ENCODE measurements around the gene RPS6KA2.
"Not testable (repeated sequence)": the region's sequence is repeated elsewhere in the genome, so short reads cannot be mapped to it uniquely, and the experiment has no call there.

RPS6KA2 gene

DNA sequence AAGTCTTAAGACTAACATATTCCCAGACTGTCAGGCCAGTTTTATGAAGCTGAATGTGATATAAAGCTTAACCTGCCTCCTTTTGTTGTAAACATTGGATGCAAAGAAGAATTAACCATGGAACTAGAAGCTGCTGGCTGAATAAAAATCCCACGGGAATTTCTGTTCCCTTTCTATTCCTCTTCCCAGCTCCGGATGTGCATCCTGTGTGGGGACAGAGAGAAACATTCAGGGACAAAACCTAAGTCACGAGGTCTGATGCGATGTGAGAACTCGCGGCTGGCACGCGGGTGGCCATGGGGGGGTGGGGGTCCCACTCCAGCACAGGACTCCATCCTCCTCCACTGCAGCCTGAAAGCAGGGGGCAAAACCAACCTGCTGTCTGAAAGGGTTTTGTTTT lies 72.7 kb downstream of the RPS6KA2 start:
- no peak for DNase-seq (ENCODE audit: low read depth in 3 of 3)

DNA sequence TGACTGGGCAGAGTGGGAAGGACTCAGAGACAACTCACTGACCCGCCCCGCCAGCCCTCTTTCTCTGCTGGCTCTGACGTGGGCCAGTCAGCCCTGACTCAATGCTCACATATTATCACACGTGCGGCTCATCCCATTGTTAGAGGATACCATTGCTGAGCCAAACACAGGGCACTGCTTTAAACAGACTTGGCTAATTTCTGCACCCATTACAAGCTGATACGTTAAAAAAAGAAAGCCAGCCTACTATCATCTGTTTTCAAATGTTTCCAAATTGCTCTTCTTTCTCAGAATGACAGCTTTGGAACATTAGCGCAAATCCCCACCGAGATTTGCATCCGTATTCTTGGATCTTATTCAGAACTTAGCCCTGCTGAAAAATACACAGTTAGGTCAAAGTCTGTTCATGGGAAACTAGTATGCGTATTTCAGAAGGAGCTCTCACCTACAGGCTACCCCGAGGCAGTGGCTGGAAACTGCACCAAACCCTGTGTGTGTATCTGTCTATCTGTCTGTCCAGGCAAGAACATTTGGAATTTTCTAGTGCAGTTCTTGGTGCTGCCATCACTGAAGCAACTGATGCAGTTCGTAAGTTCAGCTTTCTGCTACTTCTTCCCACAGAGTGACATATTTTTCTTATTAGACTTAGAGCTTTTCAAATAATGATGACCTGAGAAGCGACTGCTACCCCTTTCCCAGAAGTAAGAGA lies 73.3 kb downstream of the RPS6KA2 start:
- DNase-seq (ENCODE audit: low read depth in 3 of 3): no peak

DNA sequence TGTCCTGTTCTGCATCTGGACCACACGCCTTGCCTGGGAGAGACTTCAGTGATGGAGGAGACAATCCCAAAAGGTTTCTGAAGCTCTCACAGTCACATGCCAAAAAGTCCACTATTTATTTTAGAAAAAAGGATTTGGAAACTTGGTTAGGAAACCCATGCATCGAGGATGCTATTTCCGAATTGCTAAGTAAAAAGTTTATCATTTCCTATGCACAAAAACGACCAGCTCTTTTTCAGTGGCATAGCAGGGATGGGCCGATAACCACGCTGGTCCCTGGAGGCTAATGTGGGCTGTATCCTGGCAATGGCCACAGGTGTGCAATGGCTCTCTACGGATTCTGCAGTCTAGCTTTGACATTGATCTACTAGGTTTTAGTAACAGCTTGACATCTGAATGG lies 74.5 kb downstream of the RPS6KA2 start:
- DNase-seq (ENCODE audit: low read depth in 3 of 3): no peak

DNA sequence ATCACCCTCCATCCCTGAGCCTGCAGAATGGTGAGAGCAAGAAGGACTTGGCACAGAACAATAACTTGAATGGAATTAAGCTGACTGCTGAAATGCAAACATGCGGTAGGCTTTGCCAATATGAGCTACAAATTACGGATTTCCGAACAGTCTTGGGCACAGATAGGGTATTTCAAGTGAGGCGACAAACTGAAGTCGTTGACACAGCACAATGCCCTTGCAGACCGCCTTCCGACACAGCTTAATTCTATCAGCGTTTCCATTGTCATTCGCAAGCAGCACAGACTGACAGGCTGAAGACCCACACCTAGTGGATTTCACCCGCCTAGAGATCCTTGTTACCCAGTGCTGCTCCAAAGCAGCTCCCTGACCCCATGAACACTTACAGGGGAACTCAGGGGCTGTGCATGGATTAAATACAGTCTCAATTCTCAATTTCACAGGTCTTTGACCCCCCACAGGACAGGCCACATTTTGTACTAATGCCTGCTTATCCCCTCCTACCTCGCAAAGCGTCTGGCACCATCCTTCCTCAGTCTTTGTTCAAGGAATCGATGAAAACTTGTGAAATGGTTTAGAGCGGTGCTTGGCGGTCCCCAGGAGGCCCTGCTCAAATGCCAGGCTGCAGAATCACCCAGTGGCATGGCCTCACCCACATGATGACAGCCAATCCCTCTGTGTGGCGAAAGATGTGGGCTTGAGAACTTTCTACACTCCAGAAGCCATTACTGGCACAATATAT lies 75.1 kb downstream of the RPS6KA2 start:
- no peak for DNase-seq (ENCODE audit: low read depth in 3 of 3)

DNA sequence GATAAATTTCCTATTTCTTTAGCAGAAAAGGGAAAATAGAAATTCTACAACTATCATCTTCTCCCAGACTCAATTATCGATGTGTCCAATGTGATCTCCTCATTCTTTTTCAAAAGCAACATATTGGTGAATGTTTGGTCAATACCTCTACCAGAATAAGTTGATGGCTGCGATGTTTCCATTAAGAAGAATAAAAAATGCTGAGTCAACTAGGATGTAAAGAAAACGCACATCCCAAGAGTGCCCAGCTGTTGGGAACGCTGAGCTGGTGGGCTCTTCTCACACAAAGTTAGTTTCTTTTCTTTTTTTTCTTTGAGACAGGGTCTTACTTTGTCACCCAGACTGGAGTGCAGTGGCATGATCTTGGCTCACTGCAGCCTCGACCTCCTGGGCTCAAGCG lies 80.4 kb downstream of the RPS6KA2 start:
- DNase-seq (ENCODE audit: low read depth in 3 of 3): no peak

DNA sequence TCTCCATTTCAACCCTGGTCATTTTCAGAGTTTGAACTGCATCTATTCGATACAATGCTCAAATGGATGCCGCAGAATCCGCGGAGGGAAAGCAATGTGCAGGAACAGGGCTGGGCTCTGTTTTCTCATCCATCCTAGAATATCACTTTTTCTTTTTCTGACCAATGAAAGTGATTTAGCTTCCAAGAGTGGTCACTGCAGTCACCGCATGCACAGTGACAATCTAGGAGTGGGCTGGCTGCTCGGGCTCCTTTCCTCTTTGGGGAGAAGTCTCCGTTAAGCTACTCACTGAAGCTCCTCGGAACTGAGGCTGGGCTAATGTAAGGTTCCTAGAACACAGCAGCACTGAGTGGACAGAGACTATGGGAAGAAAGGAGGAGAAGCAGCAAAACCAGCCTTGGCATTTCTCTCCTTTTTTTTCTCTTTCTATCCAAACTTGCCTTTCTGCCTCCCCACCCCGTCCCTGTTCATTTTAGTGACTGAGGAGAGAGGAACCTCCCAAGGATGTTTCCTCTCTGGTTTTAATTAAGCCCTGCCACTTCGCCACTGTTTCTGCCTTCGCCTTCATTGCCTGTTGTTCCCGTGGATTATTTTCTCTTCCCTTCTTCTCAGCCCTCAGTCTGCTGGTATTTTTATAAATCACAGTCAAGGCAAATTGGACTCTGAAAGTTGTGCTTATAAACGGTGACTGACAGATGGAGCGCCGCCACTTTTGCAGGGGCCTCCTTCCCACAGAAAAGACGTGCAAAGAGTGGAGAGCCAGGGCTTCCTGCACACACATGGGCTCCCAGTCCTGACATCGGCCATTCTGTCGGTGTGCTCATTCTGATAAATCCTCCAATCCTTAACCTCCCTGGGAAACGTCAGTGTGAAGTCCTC lies 81.7 kb downstream of the RPS6KA2 start:
- DNase-seq (ENCODE audit: low read depth in 3 of 3): no peak

DNA sequence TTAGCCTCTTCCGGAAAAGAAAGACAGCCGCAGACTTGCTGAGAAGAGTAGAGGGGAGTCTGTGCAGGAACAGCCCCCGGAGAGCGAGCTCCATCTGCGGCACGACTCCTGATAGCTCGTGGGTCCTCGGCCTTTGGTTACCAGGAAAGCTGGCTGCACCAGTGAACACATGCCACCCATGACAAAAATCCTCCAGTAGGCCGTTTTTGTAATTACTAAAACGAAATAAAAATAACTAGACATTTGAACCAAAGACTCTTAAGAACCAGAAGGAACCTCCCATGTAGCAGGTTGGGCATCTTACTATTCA lies 82.8 kb downstream of the RPS6KA2 start:
- DNase-seq (ENCODE audit: low read depth in 3 of 3): no peak

DNA sequence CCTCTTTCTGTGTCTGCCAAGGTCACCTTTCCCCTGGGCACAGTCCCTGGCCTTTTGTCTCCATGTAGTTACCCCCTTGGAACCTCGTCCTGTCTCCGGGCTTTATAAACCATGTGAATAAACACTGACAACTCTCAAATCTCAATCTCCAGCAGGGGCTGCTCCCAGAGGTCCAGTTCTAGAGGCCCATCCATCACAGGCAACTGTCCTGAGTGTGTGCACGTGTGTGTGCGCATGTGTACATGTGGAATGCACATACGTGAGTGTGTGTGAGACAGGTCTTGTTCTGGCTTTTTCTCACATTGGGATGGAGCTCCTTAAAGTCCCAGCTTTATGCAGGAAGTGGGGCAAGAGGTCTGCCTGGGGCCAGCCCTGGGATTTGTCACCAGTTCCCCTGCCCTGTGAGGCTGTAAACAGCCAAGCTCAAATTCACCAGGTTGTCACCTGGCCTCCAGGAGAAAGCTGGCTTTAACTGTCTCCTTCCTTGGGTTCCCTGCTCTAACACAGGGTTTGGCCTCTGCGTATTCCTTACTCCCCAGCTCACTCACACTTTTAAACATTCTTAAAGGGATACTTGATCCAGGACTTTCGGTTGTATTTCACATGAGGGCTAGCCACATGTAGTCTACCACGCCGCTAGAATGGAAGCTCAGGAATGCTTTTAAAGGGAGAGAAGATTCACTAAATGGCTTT lies 83.3 kb downstream of the RPS6KA2 start:
- no peak for DNase-seq (ENCODE audit: low read depth in 3 of 3)

DNA sequence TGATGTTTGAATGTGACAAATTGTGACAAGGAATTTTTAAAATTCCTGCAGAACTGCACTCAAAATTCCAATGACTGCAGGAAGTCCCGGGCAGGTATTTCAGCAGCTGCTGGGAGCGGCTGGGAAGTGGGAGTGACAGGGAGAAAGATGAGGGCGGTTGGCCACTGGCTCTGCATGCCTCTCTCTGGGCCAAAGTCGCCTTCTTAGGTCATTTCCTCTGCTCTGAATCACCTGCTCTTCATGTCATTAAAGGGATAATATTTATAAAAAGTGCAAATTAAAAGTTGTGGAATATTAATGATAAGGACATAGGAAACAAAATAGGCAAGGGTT lies 84.5 kb downstream of the RPS6KA2 start:
- DNase-seq (ENCODE audit: low read depth in 3 of 3): no peak

DNA sequence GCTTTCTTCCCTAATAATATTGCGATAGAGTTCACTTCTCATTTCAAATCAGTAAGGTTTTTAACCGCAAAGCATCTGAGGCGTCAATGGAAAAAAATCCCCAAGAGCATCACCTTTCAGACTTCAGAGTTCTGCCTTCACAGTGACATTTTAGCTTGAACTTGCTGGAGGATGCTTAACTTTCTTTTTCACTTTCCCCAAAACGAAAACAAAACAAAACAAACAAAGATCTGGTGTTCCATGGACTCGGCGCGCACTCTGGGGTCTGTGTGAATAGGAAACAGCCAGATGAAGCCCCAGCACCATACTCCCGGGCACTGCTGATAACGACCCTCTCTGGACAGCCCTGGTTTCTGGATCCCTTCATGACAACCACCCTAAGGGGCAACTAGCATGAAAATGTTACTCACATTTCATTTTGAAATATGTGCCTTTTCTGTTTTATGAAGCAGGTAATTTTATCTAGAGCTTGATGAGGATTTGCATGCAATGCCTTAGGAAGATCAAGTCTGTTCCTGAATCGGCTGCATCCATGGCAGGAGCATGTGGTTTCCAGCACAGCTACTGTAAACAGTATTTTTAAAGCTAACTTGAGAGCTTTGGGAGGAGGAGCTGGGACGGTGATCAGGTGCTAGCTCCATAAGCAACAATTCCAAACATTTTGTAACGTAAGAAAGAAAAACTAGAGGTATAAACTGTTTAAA lies 85.0 kb downstream of the RPS6KA2 start:
- no peak for DNase-seq (ENCODE audit: low read depth in 3 of 3)

DNA sequence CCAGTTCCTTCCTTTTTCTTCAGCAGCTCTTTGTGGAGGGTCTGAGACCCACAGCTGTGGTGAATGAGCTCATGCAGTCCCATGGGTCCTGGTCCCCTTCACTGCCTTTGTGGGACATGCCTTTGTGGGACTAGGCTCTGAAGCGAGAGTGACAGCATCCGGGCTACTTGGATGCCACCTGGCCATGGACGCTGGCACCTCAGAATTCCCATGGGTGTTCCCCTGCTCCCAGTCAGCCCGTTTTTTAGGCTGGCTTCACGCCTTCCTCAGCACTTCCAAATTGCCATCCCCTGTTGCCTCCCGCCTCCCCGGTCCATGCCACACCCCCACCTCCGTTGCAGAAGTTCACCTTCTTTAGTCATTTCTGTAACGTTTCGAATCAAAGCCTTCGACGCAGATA lies 85.7 kb downstream of the RPS6KA2 start:
- peak in 1 of 3 experiments; percentile 11 for DNase-seq (ENCODE audit: low read depth in 3 of 3)

DNA sequence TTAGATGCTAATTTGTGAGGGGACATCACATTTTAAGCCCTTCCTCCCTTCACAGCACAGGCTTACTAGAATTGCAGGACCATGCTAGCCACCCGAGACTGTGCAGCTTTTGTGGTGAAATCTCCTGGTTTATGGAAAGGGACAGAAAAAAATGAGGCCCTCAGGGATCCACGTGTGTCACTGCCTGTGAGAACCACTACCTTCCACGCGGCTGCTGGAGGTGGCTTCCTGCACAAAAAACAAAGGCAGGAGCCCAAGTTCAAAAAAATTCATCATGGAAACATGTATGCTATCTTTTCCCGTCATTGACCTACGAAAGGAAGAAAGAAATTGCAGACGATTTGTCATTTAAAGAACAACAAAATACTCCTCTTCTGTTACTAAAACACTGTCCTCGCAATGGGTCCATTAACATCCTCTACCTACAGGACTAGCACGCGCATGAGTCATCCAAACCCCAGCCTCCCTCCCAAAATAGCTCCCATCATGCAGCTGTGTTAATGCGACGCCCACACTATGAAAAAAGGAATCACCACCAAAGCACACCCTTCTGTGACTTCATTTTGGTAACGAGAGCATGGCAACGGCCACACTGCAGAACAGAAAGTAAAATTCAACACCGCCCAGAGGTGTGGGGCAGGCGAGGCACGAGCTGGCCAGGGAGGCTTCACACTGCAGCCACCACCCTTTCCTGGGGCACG lies 86.3 kb downstream of the RPS6KA2 start:
- DNase-seq (ENCODE audit: low read depth in 3 of 3): peak; percentile 28 to 54 (median 42)

DNA sequence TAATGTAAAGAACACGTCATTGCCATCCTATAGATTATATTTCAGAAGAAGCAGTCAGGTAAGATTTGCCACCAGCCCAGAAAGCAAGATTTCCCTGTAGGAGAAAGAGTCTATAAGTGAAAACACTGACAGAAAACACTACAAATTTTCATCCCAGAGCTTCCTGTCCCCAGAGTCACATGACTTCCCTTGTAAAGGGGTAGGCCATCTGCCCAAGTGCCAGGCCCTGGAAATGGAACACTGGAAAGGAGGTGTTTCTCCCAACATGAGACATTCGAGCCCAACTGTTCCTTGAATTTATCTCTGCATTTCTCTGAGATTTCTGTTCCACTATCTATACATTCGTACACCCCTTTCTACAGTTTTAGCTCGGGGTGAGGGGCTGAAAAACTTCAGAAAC lies 87.5 kb downstream of the RPS6KA2 start:
- DNase-seq (ENCODE audit: low read depth in 3 of 3): no peak

DNA sequence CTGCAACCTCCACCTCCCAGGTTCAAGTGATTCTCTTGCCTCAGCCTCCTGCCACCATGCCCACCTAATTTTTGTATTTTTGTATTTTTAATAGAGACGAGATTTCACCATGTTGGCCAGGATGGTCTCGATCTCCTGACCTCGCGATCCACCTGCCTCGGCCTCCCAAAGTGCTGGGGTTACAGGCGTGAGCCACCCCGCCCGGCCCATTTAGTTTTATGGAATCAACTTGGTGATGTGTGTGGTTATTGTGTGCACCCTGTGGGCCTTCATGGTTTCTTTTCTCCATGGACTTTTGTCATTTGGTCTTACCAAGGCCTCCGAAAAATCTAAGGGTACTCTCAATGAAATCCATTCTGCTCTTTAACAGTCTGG lies 88.1 kb downstream of the RPS6KA2 start:
- DNase-seq (ENCODE audit: low read depth in 3 of 3): not testable (repeated sequence)

DNA sequence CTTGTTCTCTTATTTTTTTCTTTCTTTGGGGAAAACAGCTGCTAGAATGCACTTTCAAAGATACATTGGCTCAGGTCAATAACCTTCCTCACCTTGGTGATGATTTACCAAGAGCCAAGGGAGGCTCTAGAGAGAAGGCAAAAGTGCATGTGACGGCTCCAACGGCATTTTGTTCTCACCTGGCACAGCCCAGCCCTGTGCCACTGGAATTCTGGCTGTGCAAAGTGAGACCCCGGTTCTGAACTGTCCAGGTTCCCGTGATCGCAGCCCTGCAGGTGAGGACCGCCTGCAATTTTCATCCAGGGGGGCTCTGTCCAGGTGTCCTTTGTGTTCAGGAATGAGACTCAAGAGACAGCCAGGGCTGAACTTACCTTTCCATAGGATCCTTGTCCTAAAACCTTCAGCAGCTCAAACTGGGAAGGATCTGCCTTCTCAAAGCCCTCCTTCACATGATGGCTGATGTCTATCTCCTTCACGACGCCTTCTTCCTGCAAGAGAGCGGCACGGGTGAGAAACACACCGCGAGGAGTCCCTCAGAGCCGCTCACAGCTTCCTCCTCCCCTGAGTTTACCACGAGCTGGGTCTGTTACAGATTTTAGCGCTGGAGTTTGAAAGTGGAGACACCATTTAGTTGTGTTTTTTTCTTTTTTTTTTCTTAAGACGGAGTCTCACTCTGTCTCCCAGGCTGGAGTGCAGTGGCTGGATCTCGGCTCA lies 88.6 kb downstream of the RPS6KA2 start:
- no peak for DNase-seq (ENCODE audit: low read depth in 3 of 3)

DNA sequence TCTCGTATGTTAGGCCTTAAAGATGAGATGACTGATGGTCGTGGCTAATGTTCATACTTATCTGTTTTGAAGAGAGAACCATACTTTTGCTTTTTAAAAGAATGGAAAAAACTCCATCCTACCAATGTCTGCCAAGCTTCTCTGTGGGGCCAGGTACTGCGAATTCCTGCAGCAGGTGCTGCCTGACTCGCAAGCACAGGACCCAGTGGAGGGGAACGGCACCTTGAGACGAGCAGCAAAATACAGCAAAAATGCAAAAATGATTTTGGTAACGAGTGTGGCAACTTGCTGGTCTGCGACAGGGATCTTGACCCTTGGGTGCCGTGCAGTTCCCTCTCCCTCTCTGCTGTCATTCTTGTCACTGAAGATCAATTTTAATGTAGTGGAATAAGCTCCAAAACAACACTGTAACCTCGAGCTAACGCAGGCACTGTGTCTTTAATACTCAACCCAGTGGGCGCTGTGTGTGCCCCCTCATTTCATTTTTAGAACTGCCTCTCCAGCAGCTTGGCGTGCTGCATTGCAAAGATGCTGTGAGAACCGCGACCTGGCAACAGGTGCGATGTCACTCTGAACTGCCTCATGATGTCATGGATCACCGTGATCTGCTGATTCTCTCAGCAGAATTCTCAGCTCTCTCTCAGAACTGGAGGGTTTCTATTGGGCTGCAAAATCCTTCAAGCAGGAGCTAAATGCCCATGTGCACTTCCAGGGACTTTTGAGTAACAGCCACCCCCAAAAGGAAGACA lies 92.2 kb downstream of the RPS6KA2 start:
- DNase-seq (ENCODE audit: low read depth in 3 of 3): no peak

DNA sequence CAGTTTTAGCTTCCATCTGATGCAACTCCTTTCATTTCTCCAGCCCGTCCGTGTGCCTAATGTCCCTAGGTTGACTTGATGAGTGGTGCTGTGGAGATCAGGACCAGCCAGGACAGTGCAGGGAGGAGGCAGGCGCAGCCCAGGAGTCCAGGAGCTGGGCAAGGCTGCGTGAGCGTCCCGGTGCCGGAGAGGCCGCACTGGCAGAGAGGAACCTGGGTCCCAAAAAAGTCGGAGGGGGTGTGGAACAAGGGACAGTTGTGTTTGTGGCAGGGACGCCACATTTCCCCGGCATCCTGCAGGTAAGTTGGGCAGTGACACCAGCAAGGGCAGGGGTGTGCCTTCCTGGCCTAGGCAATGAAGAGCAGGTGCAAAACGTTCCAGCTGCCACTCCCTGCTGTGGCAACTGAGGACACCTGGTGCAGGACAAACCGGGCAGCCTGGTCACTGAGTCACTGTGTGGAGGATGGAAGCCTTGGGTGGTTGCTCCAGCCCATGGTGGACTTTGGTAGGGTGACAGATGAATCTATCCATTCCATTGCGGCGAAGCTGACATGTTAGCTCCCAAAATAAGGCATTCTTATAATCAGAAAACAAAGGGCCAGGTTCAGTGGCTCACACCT lies 93.7 kb downstream of the RPS6KA2 start:
- no peak for DNase-seq (ENCODE audit: low read depth in 3 of 3)

DNA sequence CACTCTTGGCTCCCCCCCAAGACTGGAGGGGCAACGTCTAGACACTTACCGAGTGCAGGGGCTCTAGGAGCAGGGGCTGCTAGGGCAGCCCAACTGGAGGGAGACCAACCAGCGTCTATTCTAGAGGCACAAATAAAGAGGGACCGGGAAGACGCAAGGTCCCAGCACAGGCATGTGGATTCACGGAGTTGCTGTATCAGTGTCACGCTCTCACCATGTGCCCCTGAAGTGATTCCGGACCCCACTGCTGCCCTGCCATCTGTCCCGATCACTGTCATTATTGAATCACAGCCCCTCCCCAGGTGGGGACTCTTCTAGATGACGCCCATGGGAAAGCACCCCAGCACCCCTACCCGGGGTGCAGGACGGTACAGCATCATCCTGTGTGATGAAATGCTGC lies 94.7 kb downstream of the RPS6KA2 start:
- no peak for DNase-seq (ENCODE audit: low read depth in 3 of 3)

Measured in stimulated activated CD4-positive, alpha-beta T cell treated with anti-CD3 and anti-CD28 coated beads, TNF-alpha, amount 100 ng/mL, for 24 hours (primary cell).